ENCODE results near the gene BATF3.

BATF3 gene

GRCh38 chr1:212703991-212704564 lies 4.4 kb upstream of the BATF3 start:
- no peak overlapping the region for H3K4me3 ChIP-seq (ENCODE audit: low read depth, low read length)
- DNase-seq (ENCODE audit: low read depth), result no peak
- TF ChIP-seq, protein P1, sequence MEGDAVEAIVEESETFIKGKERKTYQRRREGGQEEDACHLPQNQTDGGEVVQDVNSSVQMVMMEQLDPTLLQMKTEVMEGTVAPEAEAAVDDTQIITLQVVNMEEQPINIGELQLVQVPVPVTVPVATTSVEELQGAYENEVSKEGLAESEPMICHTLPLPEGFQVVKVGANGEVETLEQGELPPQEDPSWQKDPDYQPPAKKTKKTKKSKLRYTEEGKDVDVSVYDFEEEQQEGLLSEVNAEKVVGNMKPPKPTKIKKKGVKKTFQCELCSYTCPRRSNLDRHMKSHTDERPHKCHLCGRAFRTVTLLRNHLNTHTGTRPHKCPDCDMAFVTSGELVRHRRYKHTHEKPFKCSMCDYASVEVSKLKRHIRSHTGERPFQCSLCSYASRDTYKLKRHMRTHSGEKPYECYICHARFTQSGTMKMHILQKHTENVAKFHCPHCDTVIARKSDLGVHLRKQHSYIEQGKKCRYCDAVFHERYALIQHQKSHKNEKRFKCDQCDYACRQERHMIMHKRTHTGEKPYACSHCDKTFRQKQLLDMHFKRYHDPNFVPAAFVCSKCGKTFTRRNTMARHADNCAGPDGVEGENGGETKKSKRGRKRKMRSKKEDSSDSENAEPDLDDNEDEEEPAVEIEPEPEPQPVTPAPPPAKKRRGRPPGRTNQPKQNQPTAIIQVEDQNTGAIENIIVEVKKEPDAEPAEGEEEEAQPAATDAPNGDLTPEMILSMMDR (IDR thresholded peaks at IDR 0.05; ENCODE audit: control insufficient read depth, extremely low read depth, insufficient read depth), result no peak

DNA sequence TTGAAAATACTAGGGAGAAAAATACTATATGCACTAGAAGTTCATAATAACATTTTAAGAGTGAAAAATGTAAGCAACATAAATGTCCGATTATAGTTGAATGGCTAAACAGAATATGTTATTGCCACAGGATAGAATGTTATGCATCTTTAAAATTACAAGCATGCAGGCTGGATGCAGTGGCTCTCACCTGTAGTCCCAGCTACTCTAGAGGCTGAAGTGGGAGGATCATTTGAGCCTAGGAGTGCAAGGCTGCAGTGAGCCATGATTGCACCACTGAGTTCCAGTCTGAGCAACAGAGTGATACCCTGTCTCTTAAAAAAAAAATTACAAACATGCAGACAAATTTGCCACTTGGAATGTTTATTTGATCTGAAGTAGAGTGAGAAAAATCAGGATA lies 3.0 kb upstream of the BATF3 start:
- TF ChIP-seq, protein P1 (IDR thresholded peaks at IDR 0.05; ENCODE audit: control insufficient read depth, extremely low read depth, insufficient read depth), result no peak
- no peak for DNase-seq (ENCODE audit: low read depth)
- no peak overlapping the region for H3K4me3 ChIP-seq (ENCODE audit: low read depth, low read length)

DNA sequence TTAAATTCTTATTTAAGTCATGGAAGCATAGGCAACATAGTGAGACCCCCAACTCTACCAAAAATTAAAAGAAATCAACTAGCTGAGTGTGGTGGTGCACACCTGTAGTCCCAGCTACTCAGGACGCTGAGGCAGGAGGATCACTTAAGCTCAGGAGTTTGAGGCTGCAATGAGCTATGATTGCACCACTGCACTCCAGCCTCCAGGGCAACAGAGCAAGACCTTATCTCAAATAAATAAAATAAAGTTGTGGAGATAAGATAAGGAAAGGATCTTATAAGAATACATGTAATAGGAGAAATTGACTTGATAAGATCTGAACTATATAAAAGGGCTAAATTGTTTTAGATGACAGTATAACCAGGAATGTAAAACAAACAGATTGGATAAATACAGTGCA lies 2.3 kb upstream of the BATF3 start:
- TF ChIP-seq, protein P1 (IDR thresholded peaks at IDR 0.05; ENCODE audit: control insufficient read depth, extremely low read depth, insufficient read depth), result no peak
- no peak overlapping the region for H3K4me3 ChIP-seq (ENCODE audit: low read depth, low read length)
- DNase-seq (ENCODE audit: low read depth), result no peak

DNA sequence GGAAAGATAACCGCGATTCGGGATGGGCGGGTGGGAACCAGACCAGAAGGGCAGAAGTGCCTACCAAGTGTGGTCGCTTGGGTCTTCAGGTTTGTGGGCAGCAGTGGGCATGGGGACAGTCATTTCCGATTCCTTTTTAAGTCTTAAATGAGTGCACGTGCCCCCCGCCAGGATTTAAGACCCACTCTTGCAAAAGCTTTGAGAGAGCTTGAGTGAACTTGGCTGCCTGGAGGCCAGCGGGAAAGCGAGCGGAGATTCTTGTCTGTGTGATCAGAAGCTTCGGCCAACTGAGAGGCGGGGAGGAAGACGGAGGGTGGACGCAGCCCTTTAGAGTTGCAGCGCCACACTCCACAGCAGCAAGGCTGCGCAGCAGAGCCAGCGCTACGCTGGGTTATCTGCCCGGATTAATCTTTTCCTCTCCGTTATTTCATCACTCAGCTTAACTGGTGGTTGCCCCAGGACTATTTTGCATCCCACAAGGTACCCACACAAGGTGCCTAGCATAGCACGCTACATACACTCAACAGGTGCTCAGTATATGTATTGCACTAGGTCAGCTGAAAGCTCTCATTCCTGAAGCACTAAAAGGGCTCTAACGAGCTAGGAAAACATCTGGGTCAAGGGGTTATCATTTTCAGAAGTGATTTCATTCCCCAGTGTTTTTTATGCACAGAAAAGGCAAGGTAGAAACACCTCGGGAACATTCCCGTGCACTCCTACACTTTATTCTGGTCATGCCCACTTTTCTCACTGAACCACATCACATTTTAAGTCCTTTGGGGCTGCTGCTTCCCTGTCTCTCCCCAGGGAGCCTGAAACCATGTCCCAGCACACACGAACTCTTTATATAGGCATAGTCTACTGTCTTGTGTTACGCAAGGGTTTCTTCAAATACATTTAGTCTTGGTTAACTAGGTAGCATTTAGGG lies 1.5 kb upstream of the BATF3 start:
- TF ChIP-seq, protein P1 (IDR thresholded peaks at IDR 0.05; ENCODE audit: control insufficient read depth, extremely low read depth, insufficient read depth), result 0 out of 2 replicates have a peak, but pooled peaks have one; percentile 13
- DNase-seq (ENCODE audit: low read depth), result no peak
- H3K4me3 ChIP-seq (ENCODE audit: low read depth, low read length), result no peak overlapping the region

DNA sequence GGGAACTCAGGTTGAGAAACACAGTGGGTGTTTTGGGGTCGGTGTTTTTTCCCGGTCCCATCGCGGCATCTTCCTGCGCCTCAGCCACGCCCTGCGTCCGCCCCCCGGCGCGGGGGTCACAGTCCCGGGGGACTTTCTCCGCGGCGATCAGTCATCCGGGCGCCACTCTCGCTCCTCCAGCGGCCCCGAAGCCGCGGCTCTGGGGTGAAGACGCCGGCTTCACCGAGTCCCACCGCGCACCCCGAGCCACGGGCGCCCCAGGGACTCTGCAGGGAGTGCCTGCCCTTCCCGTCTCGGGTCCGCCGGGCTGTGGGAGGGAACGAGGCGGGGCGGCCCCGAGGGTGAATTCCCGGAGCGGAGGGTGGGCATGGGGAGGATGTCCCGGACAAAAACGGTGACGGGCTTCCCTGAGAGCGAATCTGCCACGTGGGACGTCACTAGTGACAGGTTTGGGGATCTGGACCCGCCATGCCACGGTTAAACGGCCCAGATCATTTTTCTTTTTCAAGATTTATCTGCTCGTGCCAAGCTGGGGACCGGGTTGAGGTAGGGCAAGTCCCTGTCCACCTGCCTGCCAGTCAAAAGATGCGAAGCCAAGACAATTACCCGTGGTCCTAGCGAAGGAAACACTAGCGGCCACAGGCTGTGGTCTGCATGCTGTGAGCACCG lies 717 bp upstream of the BATF3 start:
- TF ChIP-seq, protein P1 (IDR thresholded peaks at IDR 0.05; ENCODE audit: control insufficient read depth, extremely low read depth, insufficient read depth), result no peak
- peak overlapping the region; percentile 20; the same call in 1 of the 2 replicates for H3K4me3 ChIP-seq (ENCODE audit: low read depth, low read length)
- DNase-seq (ENCODE audit: low read depth), result no peak

- TF ChIP-seq, protein P1 (IDR thresholded peaks at IDR 0.05; ENCODE audit: control insufficient read depth, extremely low read depth, insufficient read depth), result peak; percentile 54
- peak overlapping the region; percentile 45 for H3K4me3 ChIP-seq (ENCODE audit: low read depth, low read length)
- DNase-seq (ENCODE audit: low read depth), result no peak
These were observed 476 bp downstream of the BATF3 start for GRCh38 chr1:212699104-212699624.

Measured in LNCaP clone FGC (cell line).